Upper lobe of left lung (tissue), 4 donors: ENCODE measurements around the gene SIGLEC1.

Experiments
- CTCF ChIP-seq, 6 experiments: fragments of 450-650 bp in 4 of 6; fragments of 200-600 bp in 2 of 6; sonication (generic) in 2 of 6; IDR thresholded peaks; one replicate each; pipeline ENCODE4 v1.5.1; 2016 to 2019; ENCODE audit warnings: antibody characterized with exemption in 6 of 6
- EP300 ChIP-seq, 4 donors: sonication (generic); formaldehyde crosslinking; IDR thresholded peaks; one replicate each; pipeline ENCODE4 v1.5.1; 2017; ENCODE audit warnings: antibody characterized with exemption in 4 of 4, control low read depth in 2 of 4
- POLR2A ChIP-seq, 4 donors: fragments of 450-650 bp; IDR thresholded peaks; one replicate each; pipeline ENCODE4 v1.5.1; 2016 to 2017; ENCODE audit warnings: antibody characterized with exemption in 4 of 4, mild to moderate bottlenecking in 2 of 4

GRCh38 chr20:3728876-3729275, 16.5 kb upstream of the SIGLEC1 start:
- TF ChIP-seq CTCF (IDR thresholded peaks at IDR 0.05) (no peak), EP300 (IDR thresholded peaks at IDR 0.05) (no peak), POLR2A (IDR thresholded peaks at IDR 0.05) (no peak)
